HG03139 (cell line): Measurements from ENCODE around the gene GRK5.

Source experiments
- ATAC-seq: cut with Tn5 transposase; IDR thresholded peaks from one replicate; pipeline ENCODE4 v1.9.1; 2021; ENCODE audit not compliant: unreplicated experiment

Gene GRK5

GRCh38 chr10:119398996-119399395 is 191.6 kb downstream of the GRK5 start:
- no peak for ATAC-seq

- no peak for ATAC-seq
Measured at GRCh38 chr10:119399466-119399865, 192.1 kb downstream of the GRK5 start.

GRCh38 chr10:119401671-119402395 is 194.5 kb downstream of the GRK5 start:
- no peak for ATAC-seq

- ATAC-seq: no peak
Measured at GRCh38 chr10:119403921-119404320, 196.6 kb downstream of the GRK5 start.

DNA sequence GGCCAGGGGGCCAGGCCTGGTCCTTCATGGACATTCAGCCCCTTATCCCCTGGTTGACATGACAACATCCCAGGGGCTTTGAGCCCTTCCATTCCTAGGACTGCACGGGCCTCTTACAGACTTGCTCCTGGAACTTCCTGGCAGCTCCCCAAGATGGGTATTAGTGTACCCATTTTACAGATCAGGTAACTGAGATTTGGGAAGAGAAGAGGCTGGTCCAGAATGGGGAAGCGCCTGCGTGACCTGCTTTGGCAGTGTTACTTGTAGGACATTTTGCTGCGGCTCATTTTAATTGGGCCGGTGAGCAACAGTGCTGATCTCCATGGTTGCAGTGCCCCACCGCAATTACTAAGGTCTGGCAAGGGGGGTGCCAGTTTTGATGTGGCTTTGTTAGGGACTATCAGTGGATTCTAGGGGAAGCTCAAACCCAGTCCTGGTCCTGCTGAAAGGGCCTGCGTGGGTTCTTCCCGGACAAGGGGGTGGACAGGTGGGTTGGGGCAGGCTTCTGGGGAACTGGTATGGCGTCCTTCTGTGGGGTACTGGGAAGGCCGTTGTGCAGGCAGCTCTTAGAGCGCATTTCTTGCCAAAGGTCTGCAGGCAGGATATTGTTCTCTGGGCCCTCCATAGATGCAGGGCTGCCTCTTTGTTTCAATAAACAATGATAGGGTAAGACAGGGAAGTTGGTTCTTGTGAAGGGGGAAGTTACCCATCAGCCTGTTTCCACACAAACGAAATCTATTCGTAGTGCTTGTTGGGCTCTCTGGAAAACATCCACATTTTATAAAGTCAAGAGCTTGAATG is 197.5 kb downstream of the GRK5 start:
- ATAC-seq: no peak

DNA sequence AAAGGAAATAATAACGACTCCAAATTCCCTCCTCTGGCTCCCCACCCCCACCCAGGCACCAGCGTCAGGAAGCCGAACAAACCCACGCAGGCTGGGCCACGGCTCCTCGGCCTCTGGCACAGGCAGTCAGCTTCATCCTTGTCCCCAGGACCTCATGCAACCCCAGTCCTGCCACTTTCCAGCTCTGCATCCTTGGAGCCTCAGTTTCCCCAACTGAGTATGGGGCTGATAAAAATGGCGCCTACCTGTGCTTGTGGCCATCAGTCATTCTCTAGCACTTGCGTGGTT is 198.1 kb downstream of the GRK5 start:
- no peak for ATAC-seq

GRCh38 chr10:119406137-119406536 is 198.8 kb downstream of the GRK5 start:
- ATAC-seq: no peak

GRCh38 chr10:119406601-119407253 is 199.4 kb downstream of the GRK5 start:
- no peak for ATAC-seq

GRCh38 chr10:119407254-119407777 is 199.9 kb downstream of the GRK5 start:
- ATAC-seq: no peak

- no peak for ATAC-seq
Measured at GRCh38 chr10:119408072-119408471, 200.7 kb downstream of the GRK5 start.

DNA sequence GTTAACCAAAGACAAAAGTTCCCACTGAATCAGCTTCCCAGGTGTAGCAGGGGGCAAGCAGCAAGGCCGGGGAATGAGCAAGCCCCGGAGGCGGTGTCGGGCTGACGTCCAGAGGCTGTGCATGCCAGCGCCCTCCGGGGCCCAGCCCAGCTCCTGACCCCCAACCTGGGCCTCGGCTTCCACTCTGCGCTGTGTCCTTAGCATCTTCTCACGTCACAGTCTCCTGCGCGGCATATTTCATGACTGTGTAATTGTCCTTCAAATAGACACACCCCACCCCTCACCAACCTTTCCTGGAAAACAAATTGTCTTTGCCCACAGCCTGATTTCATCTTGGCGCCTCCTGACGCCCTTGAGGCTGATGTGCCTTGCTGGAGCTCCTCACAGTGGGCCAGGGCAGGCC is 201.6 kb downstream of the GRK5 start:
- no peak for ATAC-seq

DNA sequence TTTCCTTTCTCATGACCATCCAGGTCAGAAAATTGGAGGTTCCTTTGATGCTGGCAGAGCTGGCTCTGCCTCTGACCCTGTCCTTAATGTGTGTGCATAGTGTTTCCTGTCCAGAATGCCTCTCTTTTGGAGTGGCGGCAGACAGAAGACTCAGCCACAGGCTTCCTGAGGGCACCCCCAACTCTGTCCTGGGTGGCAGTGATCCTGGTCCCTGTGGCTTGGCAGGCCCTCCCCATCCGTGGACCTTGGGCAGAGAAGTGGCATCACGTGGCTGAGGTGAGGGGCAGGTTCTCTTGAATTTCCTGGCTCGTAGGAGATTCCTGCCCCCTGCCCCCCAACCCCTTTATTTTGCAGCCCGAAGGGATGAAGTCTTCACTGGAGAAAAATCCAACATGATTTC is 202.0 kb downstream of the GRK5 start:
- no peak for ATAC-seq

- no peak for ATAC-seq
Measured at GRCh38 chr10:119409906-119410305, 202.5 kb downstream of the GRK5 start.

GRCh38 chr10:119410361-119411116 is 203.2 kb downstream of the GRK5 start:
- ATAC-seq: no peak

GRCh38 chr10:119412244-119413092 is 205.1 kb downstream of the GRK5 start:
- ATAC-seq: no peak

DNA sequence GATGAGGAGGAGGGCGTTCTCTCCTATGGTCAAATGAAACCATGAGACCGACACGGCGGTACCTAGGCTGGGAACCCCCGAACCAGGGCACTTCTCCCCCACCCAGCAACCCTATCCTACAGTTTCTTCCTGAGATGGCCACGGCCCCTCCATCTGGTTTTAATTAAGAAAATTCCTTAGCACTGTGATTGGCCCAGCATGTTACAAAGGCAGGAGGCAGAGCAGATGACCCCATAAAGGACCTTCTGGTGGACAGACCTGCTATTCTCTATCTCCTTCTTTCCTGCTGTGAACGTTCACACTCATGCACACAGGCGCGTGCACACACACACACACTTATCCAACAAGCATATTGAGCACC is 205.7 kb downstream of the GRK5 start:
- ATAC-seq: no peak

- ATAC-seq: no peak
Measured at GRCh38 chr10:119413471-119414080, 206.2 kb downstream of the GRK5 start.

- no peak for ATAC-seq
Measured at GRCh38 chr10:119414081-119414611, 206.8 kb downstream of the GRK5 start.

DNA sequence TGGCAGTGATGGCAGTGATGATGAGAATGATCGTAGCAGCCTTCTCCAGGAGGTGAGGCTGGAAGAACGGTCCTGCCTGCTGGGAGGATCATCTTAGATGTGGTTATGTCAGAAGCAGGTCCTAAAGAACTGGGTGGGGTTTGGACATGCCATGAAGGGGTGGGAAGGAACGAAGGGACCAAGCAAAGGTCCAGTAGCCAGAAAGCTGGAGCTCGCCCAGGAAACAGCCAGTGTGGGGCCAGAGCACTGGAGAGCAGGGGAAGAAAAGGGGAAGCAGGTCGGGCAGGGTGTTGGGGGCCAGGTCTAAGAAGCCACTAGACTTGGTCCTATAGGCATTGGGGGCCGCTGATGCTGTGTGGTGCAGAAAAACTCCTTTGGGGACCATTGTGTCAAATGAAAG is 207.8 kb downstream of the GRK5 start:
- ATAC-seq: no peak
